Coronary artery (tissue), 2 donors: Measurements from ENCODE around the gene TBC1D16.

ENCODE experiments used
- DNase-seq: peaks from one replicate; pipeline ENCODE4 v3.0.0-alpha.2; 2017; ENCODE audit warnings: low spot score
- H3K27ac ChIP-seq, 2 donors: fragments of 200-600 bp; sonication (generic); one replicate each; pipeline ENCODE4 v1.5.1; 2016 to 2019
- H3K4me3 ChIP-seq: fragments of 200-600 bp; sonication (generic); 2 replicates; pipeline ENCODE4 v1.5.1; 2016; ENCODE audit warnings: mild to moderate bottlenecking, moderate library complexity
- TF ChIP-seq, protein P1 (sequence below): fragments of 200-600 bp; sonication (generic); IDR thresholded peaks from one replicate; pipeline ENCODE4 v1.5.1; 2019; ENCODE audit warnings: antibody characterized with exemption

The TBC1D16 gene

DNA sequence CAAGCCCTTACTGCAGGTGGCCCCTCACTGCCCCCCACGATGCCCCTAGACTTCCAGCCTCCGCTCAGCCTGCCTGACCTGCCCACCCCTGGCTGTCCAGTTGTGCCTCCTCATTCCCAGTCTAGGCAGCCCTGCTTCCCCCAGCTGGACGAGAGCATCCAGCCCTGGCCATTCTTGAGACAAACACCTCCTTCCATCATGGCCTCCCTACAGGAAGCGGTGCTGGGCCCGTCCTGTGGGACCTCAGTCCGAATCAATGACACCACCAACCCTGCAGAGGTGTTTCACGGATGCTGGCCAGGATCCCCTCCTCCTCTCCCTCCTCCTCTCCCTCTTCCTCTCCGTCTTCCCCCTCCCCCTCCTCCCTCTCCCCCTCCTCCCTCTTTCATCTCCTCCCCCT lies 29.0 kb upstream of the TBC1D16 start:
- DNase-seq = no peak
- Histone ChIP-seq H3K27ac (peak overlapping the region in 1 of 2 donors; percentile 78), H3K4me3 (no peak overlapping the region)
- TF ChIP-seq, protein P1, sequence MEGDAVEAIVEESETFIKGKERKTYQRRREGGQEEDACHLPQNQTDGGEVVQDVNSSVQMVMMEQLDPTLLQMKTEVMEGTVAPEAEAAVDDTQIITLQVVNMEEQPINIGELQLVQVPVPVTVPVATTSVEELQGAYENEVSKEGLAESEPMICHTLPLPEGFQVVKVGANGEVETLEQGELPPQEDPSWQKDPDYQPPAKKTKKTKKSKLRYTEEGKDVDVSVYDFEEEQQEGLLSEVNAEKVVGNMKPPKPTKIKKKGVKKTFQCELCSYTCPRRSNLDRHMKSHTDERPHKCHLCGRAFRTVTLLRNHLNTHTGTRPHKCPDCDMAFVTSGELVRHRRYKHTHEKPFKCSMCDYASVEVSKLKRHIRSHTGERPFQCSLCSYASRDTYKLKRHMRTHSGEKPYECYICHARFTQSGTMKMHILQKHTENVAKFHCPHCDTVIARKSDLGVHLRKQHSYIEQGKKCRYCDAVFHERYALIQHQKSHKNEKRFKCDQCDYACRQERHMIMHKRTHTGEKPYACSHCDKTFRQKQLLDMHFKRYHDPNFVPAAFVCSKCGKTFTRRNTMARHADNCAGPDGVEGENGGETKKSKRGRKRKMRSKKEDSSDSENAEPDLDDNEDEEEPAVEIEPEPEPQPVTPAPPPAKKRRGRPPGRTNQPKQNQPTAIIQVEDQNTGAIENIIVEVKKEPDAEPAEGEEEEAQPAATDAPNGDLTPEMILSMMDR = no peak

DNA sequence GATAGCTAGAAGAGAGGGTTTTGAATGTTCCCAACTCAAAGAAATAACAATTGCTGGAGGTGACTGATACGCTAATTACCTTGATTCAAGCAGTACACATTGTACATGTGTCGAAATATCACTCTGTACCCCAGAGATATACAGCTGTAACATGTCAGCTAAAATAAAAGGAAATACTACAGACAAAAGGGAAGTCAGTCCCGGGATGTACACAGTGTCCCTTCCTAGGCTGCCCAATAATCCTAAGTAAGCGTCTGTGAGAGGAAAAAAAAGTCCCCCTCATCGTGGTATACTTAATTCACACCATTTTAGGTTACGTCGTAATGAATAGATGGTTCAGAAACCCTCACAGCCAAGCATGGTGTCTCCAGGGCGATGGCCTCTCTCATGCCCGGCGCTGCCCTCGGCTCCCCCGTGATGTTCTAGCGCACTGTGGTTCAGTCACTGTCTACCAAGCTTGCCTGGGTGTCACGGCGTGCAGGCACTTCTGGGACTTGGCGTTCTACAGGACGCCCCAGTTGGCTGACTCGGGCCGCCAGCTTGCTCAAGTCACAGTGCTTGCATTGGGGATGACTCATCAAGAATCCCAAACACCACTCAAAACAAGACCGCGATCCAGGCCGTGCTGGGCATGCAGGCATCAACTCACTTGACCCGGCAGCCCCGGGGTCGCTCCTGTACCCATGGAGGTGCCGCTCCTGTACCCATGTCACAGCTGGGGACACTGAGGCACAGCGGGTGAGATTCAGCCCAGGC lies 28.3 kb upstream of the TBC1D16 start:
- TF ChIP-seq, protein P1 = no peak
- Histone ChIP-seq H3K4me3 (no peak overlapping the region), H3K27ac (peak overlapping the region in 1 of 2 donors; percentile 78)
- no peak for DNase-seq

DNA sequence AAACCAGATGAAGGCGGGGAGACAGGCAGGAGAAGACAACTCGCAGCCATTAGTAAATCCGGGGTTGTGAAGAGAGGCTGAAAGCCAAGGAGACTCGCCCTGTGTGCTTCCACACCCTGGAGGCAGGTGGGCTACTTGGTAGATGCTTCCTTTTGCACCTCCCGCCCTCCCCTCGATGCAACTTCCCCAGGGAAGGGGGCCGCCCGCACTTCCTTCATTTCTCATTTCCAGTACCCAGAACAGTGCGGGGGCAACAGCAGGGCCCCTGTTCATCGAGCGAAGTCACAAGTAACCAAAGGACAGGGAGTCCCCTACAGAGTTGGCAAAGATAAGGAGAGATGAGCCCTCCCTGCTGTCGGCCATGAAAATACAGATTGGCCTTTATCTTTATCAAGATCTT lies 25.7 kb upstream of the TBC1D16 start:
- no peak for DNase-seq

DNA sequence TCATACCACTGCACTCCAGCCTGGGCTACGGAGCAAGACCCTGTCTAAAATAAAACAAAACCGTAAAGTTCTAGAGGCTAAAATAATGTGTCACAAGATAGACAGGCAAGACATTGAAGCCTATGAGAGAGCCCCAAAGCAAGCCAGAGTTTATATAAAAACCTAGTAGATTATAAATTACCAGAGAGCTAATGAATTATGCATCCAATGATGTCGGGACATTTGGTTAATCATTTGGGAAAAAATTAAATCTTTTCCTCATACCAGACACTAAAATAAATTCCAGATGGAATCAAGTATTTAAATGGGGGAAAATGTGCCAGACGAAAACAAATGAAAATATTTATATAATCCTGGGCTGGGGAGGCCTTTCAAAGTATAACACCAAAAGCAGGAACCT lies 25.0 kb upstream of the TBC1D16 start:
- TF ChIP-seq, protein P1 = no peak
- H3K4me3 ChIP-seq = no peak overlapping the region
- no peak overlapping the region for H3K27ac ChIP-seq
- DNase-seq = no peak

More for the DNA sequence above, 25.7 kb upstream of the TBC1D16 start:
- H3K27ac ChIP-seq = no peak overlapping the region
- TF ChIP-seq, protein P1 = no peak
- H3K4me3 ChIP-seq = no peak overlapping the region

DNA sequence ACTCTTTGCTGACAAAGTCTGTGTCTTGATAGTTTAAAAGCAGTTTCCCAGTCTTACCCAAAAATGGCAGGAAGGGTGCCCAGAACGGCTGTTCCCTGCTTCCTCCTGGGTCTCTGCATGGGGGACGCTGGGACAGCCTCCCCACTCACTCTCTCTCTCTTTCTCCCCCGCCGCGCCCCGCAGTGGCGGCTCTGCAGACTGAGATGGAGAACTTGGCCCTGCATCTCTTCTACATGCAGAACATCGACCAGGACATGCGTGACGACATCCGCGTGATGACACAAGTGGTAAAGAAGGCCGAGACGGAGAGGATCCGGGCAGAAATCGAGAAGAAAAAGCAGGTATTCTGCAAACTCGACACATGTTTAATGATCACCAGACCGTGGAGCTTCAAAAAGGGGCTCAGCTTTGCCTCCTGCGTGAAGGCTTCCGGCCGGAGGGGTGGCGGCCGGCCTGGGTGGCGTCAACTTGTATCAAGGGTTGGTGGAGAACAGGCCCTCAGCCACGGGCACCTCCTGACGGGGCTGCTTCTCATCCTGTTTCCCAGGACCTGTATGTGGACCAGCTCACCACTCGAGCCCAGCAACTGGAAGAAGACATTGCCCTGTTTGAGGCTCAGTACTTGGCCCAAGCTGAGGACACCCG lies 22.8 kb upstream of the TBC1D16 start:
- no peak for DNase-seq
- TF ChIP-seq, protein P1 = no peak
- Histone ChIP-seq H3K27ac (no peak overlapping the region), H3K4me3 (no peak overlapping the region)

DNA sequence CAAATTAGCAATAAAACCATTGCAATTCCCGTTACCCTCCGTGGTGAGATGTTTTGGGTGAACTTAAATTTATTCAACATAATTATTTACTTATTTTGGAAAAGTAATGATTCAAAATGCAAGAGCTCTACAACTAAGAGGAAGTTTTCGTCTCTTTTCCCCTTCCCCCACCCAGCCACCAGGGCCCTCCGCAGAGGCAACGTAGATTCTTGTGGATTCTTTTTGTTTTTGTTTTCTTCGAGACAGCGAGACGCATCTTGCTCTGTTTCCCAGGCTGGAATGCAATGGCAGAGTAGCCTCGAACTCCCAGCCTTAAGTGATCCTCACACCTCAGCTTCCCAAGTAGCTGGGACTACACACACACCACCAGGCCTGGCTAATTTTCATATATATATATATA lies 19.9 kb upstream of the TBC1D16 start:
- TF ChIP-seq, protein P1 = no peak
- no peak for DNase-seq
- no peak overlapping the region for H3K27ac ChIP-seq
- H3K4me3 ChIP-seq = no peak overlapping the region

DNA sequence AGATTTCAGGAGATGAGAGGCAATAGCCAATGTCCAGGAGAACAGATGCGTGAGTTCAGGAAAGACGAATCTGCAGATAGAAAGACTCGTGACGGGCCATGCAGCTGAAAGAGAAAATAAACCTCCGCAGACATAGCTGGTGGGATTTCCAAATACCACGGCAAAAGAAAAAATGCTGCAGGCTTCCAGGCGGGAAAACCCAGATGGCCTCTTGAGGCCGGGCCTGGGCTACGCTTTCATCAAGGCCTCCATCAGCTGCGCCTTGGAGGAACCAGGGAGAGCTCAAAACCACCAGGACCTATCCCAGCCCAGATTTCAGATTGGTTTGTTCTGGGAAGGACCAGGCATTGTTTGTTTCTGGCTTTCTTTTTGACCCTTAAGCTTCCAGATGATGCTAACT lies 17.4 kb upstream of the TBC1D16 start:
- no peak overlapping the region for H3K27ac ChIP-seq
- H3K4me3 ChIP-seq = no peak overlapping the region
- no peak for DNase-seq
- TF ChIP-seq, protein P1 = no peak
